Ovary (tissue), 9 donors: ENCODE data around the gene CABP4. TPM values are rescaled to one million over a fixed set of nuclear protein-coding genes. Genes with fewer than 3 reads are reported as not detected.
A peak's percentile ranks its signal among the peaks of the same experiment; 100 is the strongest.
"Not testable (repeated sequence)": the region's sequence is repeated elsewhere in the genome, so short reads cannot be mapped to it uniquely, and the experiment has no call there.

ENCODE experiments used
- DNase-seq, 5 donors: peaks; one replicate each; pipeline ENCODE4 v3.0.0-alpha.2; 2019 to 2020
- H3K27ac ChIP-seq, 2 donors: fragments of 200-600 bp; one replicate each; pipeline versions ENCODE4 v1.5.1 to v1.8.0; 2019 to 2022
- H3K27me3 ChIP-seq: fragments of 200-600 bp; one replicate; pipeline ENCODE4 v1.8.0; 2022
- H3K36me3 ChIP-seq: fragments of 200-600 bp; sonication (generic); one replicate; pipeline ENCODE4 v1.5.1; 2019
- H3K4me1 ChIP-seq: one replicate; pipeline ENCODE4 v1.8.1; 2013; ENCODE audit warnings: mild to moderate bottlenecking, moderate library complexity; ENCODE audit not compliant: insufficient read depth
- H3K4me3 ChIP-seq: fragments of 200-600 bp; sonication (generic); one replicate; pipeline ENCODE4 v1.5.1; 2017
- H3K9me3 ChIP-seq, 2 donors: fragments of 200-600 bp in 1 of 2; sonication (generic) in 1 of 2; one replicate each; pipeline versions ENCODE4 v1.5.1 to v1.8.1; 2013 to 2019; ENCODE audit warnings: mild to moderate bottlenecking in 1 of 2, moderate library complexity in 1 of 2
- EP300 ChIP-seq: sonication (generic); formaldehyde crosslinking; IDR thresholded peaks from one replicate; pipeline ENCODE4 v1.6.1; 2017; ENCODE audit warnings: antibody characterized with exemption
- POLR2A ChIP-seq: fragments of 450-650 bp; IDR thresholded peaks from one replicate; pipeline ENCODE4 v1.6.1; 2017; ENCODE audit warnings: antibody characterized with exemption, mild to moderate bottlenecking, moderate library complexity
- WGBS, 3 donors: extraction: QIAGEN DNeasy Blood & Tissue Kit in 1 of 3; methylation state at CpG; one replicate each; pipeline versions ENCODE4 v1.1.5 to v1.1.7; 2013 to 2017; 5-methylcytosine and 5-hydroxymethylcytosine counted together
- intact Hi-C, 4 donors: fragments of 100-400 bp; cut with DNase I; formaldehyde crosslinking; loops; one replicate each; pipeline versions ENCODE4 v1.11.0 to v1.15.1; 2022 to 2023
- polyA plus RNA-seq, 2 donors: library from polyadenylated mRNA; stranded (reverse); fragments of 200-250 nt in 1 of 2; fragments of 350-450 nt in 1 of 2; fragmentation: Illumina TruSeq in 1 of 2; extraction: RNeasy Lipid Tissue Mini Kit (QIAGEN cat#74804) in 1 of 2; gene quantifications; one replicate each; pipeline ENCODE4 v1.2.3, GENCODE V29; 2013 to 2014
- total RNA-seq, 7 donors: library from RNA; depleted of rRNA in 2 of 7; stranded (reverse); fragments of >200 nt in 2 of 7; fragmentation: NEBNext Ultra II Directional in 3 of 7; extraction: Animal tissue kit (Norgen Biotek cat#: 25700) in 3 of 7; gene quantifications; one replicate each; pipeline versions ENCODE4 v1.1.0 to v1.2.4, GENCODE V29; 2016 to 2023
- TF ChIP-seq, protein P1 (sequence below), 3 donors: fragments of 450-650 bp in 2 of 3; fragments of 200-600 bp in 1 of 3; IDR thresholded peaks; one replicate each; pipeline versions ENCODE4 v1.5.1 to v1.8.0; 2016 to 2022; ENCODE audit warnings: antibody characterized with exemption in 3 of 3, mild to moderate bottlenecking in 1 of 3
- donor health status: DM: no; HTN: no; CAD: no; lungs with moderate emphysema.
- donor health status: DM: no; HTN: no; CAD: no.
- donor health status: Bipolar disorder and iron deficiency.
- donor health status: DM: yes; HTN: yes; CAD: no.
- donor health status: DM: no; HTN: no; CAD: no.
- donor health status: DM: yes; HTN: yes; CAD: no.

CABP4 gene
- total and polyA plus RNA-seq, 9 donors: 0.13 to 2.1 (median 1.0) TPM; not detected in 1

DNA sequence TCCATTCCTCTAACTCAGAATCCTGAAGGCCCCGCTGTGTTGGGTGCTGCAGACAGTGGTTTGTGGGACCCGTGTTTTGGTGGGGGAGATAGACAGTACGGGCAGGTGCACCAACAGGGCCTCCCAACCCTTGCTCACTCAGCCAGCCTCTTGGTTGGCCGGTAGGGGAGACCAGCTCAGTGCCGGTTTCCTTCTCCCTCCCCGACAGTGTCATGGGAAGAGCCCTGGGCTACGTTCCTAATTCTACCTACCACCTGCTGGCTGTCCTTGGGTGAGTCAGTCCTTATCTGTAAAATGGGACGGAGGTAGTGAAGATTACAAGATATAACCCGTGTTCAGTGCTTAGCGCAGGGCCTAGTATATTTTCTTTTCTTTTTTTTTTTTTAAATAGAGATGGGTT is 8.0 kb downstream of the CABP4 start:
- 72 to 87% (median 80%) methylated on average over 10 of the region's 10 CpGs for WGBS, 3 donors
- no peak overlapping the region for H3K27ac ChIP-seq

DNA sequence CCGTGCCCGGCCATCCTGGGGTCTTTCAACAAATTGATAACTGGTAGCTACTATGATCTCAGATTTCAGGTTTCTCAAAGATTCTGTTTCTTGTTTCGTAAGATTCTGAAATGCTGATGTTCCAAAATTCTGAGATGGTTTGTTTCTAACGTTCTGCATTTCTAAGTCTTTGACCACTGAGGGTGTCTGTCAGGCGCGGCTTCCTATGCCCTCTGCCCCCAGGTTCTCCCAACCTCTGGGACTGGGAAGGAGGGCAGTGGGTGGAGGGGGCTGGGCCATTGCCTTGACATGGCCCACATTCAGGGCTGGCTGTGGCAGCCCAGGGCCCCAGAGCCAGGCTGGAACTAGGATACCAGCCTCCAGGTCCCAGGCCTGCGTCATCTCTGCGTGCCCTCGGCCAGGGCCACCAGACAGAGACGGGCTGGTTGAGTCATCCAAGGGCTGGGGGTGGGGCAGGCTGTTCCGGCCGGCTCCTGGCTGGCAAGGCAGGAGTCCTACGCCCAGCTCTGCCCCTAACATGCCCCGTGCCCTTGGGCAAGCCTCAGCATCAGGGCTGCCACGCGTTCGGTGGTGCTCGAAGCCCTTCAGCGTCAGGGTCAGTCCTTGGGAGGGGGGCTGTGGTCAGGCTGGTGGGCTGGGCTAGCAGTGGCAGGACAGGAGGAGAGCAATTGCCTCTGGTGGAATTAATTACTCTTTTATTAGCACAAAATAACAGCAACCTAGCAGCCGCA is 8.7 kb downstream of the CABP4 start:
- peaks cover 7% of the 10 kb centered on the region for H3K4me1 ChIP-seq
- peak overlapping the region; percentile 39 for H3K4me3 ChIP-seq
- no peaks in the 10 kb centered on the region for H3K36me3 ChIP-seq
- H3K27ac ChIP-seq: peak overlapping the region; percentile 63 to 78
- WGBS, 3 donors: 79 to 85% (median 81%) methylated on average over 20 of the region's 20 CpGs
- intact Hi-C loops: no loop called here
- TF ChIP-seq, protein P1, sequence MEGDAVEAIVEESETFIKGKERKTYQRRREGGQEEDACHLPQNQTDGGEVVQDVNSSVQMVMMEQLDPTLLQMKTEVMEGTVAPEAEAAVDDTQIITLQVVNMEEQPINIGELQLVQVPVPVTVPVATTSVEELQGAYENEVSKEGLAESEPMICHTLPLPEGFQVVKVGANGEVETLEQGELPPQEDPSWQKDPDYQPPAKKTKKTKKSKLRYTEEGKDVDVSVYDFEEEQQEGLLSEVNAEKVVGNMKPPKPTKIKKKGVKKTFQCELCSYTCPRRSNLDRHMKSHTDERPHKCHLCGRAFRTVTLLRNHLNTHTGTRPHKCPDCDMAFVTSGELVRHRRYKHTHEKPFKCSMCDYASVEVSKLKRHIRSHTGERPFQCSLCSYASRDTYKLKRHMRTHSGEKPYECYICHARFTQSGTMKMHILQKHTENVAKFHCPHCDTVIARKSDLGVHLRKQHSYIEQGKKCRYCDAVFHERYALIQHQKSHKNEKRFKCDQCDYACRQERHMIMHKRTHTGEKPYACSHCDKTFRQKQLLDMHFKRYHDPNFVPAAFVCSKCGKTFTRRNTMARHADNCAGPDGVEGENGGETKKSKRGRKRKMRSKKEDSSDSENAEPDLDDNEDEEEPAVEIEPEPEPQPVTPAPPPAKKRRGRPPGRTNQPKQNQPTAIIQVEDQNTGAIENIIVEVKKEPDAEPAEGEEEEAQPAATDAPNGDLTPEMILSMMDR (IDR thresholded peaks at IDR 0.05): no peak
- TF ChIP-seq EP300 (no peak), POLR2A (no peak)
- H3K27me3 ChIP-seq: no peaks in the 10 kb centered on the region
- H3K9me3 ChIP-seq: no peaks in the 10 kb centered on the region
- DNase-seq: peak in 3 of 5 donors; percentile 57 to 58 (median 57)

More for the DNA sequence above, 8.0 kb downstream of the CABP4 start:
- Histone ChIP-seq H3K27me3 (no peaks in the 10 kb centered on the region), H3K4me3 (no peak overlapping the region), H3K9me3 (no peaks in the 10 kb centered on the region), H3K4me1 (peaks cover 7% of the 10 kb centered on the region), H3K36me3 (no peaks in the 10 kb centered on the region)
- TF ChIP-seq EP300: no peak
- no peak for TF ChIP-seq POLR2A
- TF ChIP-seq, protein P1 (IDR thresholded peaks at IDR 0.05): no peak
- peak in 1 of 5 donors; percentile 14 for DNase-seq
- intact Hi-C loops: no loop called here

DNA sequence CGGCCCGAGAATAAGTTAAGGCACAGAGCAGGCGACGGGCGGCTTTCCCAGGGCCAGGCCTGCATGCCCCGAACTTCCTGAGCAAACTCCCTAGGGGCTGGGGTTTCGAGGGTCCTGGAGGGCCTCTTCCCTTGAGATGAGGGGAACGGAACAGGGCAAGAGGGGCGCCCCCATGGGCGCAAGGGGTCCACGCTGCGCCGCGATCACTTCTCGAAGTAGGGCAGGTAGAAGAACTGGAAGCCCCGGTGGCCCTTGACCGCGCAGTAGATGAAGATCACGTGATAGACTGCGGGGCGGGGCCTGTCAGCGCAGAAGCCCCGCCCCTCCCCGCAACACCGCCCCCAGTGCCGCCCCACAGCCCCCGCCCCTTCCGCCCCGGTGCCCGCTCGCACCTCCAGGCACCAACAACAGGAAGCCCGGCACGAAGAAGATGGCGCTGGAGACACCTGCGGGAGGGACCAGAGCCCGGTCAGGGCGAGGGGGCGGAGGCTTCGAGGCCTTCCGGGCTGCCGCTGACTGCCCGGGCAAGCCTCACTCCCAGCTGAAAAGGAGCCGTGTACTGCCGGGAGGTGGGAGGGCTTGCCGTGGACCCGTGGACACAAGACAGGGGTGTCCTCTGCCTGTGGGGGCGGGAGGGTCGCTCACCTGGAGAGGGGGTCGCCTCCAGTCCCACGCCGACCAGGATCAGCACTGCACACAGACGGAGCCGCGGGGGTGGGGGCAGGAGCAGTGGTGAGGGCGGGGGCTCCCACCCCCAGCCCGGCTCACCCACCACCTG is 9.4 kb downstream of the CABP4 start:
- Histone ChIP-seq H3K36me3 (no peaks in the 10 kb centered on the region), H3K27ac (peak overlapping the region; percentile 63 to 78), H3K27me3 (no peaks in the 10 kb centered on the region), H3K9me3 (no peaks in the 10 kb centered on the region), H3K4me3 (peak overlapping the region; percentile 39), H3K4me1 (peaks cover 7% of the 10 kb centered on the region)
- TF ChIP-seq, protein P1 (IDR thresholded peaks at IDR 0.05): no peak
- no peak for TF ChIP-seq EP300
- no peak for TF ChIP-seq POLR2A
- whole genome bisulfite sequencing, 3 donors: 21 to 49% (median 28%) methylated on average over 35 to 56 of the region's 56 CpGs
- DNase-seq: peak; percentile 73 to 88 (median 85)
- intact Hi-C loops: loop anchor here in 1 of 4 donors (5.0 kb wide), 1 partner anchor 67 kb away; no protein-coding TSS in a partner anchor

DNA sequence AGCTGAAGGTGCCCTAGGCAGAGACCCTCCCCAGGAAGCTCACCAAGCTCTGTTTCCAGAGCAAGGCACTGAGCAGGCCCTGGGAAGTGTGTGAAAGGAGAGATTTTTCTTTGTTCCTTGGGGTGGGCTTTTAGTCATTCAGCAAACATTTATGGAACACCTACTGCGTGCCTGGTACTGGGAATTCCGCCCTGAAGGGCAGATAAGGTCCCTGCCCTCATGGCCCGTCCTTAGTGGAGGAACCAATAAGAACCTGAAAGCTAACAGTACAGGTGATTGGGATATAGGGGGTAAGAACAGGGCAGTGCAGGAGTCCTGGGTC is 10.0 kb downstream of the CABP4 start:
- Histone ChIP-seq H3K9me3 (no peaks in the 10 kb centered on the region), H3K36me3 (no peaks in the 10 kb centered on the region), H3K4me3 (peak overlapping the region; percentile 39), H3K27ac (peak overlapping the region; percentile 63 to 78), H3K27me3 (no peaks in the 10 kb centered on the region), H3K4me1 (peaks cover 7% of the 10 kb centered on the region)
- DNase-seq: peak in 1 of 5 donors; percentile 18
- intact Hi-C loops: loop anchor here in 1 of 4 donors (5.0 kb wide), 1 partner anchor 68 kb away; no protein-coding TSS in a partner anchor
- 79 to 92% (median 83%) methylated on average over 3 of the region's 3 CpGs for WGBS, 3 donors
- no peak for TF ChIP-seq EP300
- TF ChIP-seq, protein P1 (IDR thresholded peaks at IDR 0.05): no peak
- TF ChIP-seq POLR2A: no peak

DNA sequence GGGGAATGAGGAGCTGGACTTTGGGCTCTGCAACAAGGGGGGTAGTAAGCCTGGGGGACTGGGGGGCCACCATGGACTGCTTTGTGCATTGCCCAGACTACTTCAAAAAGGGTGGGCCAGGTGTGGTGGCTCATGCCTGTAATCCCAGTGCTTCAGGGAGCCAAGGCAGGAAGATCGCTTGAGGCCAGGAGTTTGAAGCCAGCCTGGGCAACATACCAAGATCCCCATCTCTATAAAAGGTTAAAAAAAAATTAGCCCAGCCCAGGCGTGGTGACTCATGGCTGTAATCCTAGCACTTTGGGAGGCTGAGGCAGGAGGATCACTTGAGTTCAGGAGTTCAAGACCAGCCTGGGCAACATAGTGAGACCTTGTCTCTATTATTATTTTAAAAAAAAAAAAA is 10.4 kb downstream of the CABP4 start:
- not testable (repeated sequence) for H3K27ac ChIP-seq, H3K4me3 ChIP-seq

More for the DNA sequence above, 10.4 kb downstream of the CABP4 start:
- intact Hi-C loops: loop anchor here in 1 of 4 donors (5.0 kb wide), 1 partner anchor 68 kb away; no protein-coding TSS in a partner anchor
- not testable (repeated sequence) for H3K4me1 ChIP-seq, H3K27me3 ChIP-seq, H3K36me3 ChIP-seq, H3K9me3 ChIP-seq
- WGBS, 3 donors: 66 to 82% (median 72%) methylated on average over 2 of the region's 2 CpGs
- DNase-seq: peak in 1 of 5 donors; percentile 19
